Duodenal mucosa (tissue), 2 donors: Measurements from ENCODE around the gene SPATS2.

Experiments
- H3K27ac ChIP-seq: one replicate; pipeline ENCODE4 v1.7.0; 2013; ENCODE audit warnings: low read depth, low read length
- H3K27me3 ChIP-seq, 2 donors: one replicate each; pipeline ENCODE4 v1.7.0; 2013; ENCODE audit warnings: low read length in 2 of 2, control low read depth in 1 of 2; ENCODE audit not compliant: insufficient read depth in 2 of 2, control insufficient read depth in 1 of 2
- H3K36me3 ChIP-seq, 2 donors: one replicate each; pipeline ENCODE4 v1.7.0; 2013; ENCODE audit warnings: low read length in 2 of 2, control low read depth in 1 of 2; ENCODE audit not compliant: insufficient read depth in 2 of 2, control insufficient read depth in 1 of 2
- H3K4me1 ChIP-seq, 2 donors: one replicate each; pipeline ENCODE4 v1.7.0; 2013; ENCODE audit warnings: low read length in 2 of 2, control low read depth in 1 of 2; ENCODE audit not compliant: insufficient read depth in 2 of 2, control insufficient read depth in 1 of 2
- H3K4me3 ChIP-seq, 2 donors: one replicate each; pipeline ENCODE4 v1.7.0; 2013; ENCODE audit warnings: low read length in 2 of 2, low read depth in 1 of 2
- H3K9ac ChIP-seq, 2 donors: one replicate each; pipeline ENCODE4 v1.7.0; 2013; ENCODE audit warnings: low read length in 2 of 2, low read depth in 1 of 2
- H3K9me3 ChIP-seq, 2 donors: one replicate each; pipeline ENCODE4 v1.7.0; 2013; ENCODE audit warnings: low read length in 2 of 2, control low read depth in 1 of 2; ENCODE audit not compliant: control insufficient read depth in 1 of 2

Gene SPATS2

DNA sequence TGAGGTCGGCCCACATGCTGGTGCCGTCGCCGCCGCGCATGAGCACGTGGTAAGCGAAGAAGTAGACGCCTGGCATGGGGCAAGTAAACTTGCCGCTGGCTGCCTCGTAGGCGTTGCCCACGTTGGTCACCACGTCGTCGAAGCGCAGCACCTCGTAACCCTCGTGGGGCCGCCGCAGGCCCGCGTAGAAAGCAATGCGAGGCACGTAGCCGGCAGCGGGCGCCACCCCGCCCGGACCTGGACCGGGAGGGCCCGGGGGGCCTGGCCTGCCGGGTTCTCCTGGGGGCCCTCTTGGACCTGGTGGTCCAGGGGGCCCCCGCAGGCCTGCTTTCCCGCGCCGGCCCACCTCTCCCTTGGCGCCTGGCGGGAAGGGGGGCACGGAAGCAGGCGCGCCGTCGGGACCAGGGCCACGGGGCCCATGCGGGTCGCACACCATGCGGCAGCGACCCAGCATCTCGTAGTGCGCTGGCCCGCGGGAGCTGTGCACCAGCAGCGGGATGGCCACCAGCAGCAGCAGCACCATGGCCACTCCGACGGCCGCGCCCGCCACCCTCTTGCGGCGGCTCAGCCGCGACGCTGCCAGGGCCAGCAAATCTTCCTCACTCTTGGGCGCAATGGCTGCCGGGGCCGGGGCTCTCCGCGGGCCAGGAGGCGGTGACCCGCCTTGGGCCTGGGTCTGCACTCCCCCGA is 31.2 kb upstream of the SPATS2 start:
- Histone ChIP-seq H3K9me3 (no peaks in the 10 kb centered on the region), H3K27me3 (peaks cover 32 to 36% of the 10 kb centered on the region in 2 donors), H3K27ac (no peak overlapping the region), H3K36me3 (no peaks in the 10 kb centered on the region), H3K4me3 (no peak overlapping the region), H3K9ac (no peak overlapping the region), H3K4me1 (peaks cover 16 to 26% of the 10 kb centered on the region in 2 donors)

DNA sequence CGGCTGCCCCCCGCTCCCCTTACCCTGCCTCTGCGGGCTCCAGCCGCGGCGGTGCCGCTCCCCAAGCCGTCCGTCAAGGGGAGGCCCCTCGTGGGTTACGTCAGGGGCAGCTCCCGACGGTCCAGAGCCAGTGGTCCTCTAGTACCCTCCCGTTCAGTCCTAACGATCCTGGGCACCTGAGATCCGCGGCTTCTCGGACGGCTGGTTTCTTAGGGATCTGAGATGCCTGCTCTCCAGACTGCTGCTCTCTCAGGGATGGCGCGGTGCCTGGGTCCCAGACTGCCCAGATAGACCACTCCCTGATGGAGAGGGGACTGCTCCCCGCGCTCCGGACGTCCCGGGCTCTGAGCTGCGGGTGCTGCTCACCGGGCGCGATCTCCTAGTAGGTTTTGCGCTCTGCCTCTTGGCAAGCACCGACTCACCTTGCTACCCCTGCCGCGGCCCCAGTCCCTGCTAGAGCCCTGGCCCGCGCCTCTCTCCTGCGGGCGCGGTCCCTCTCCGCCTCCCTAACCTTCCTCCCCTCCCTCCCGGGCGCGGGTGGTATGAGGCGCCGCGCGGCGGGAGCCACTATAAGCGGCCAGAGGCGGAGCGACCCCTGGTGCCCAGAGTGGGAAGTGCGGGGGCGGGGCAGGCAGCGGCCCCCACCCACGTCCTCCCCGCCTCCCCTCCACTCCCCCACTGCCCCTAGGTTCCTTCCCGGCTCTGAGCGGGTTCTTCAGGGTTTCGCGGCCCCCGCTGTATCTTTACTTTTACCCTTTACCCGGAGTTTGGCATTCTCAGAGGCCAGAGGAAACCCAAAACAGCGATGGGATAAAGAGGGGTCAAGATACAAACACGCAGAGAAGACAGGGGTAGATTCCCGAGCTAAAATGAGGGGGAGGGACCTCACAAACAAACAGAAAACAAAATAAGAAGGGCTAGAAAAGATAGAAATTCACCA is 30.3 kb upstream of the SPATS2 start, which contains the start of gene C1QL4:
Gene C1QL4, minus strand, starts transcription at position 544 of the 940 bp plus-strand sequence. CDS start 711 bp downstream, outside the sequence.
- Histone ChIP-seq H3K36me3 (no peaks in the 10 kb centered on the region), H3K9ac (peak within 1 kb of the TSS; percentile 32 to 37), H3K27ac (no peak within 1 kb of the TSS), H3K4me1 (peaks cover 16 to 24% of the 10 kb centered on the region in 2 donors), H3K27me3 (peaks cover 32 to 36% of the 10 kb centered on the region in 2 donors), H3K9me3 (no peaks in the 10 kb centered on the region), H3K4me3 (peak within 1 kb of the TSS; percentile 49 to 61)

DNA sequence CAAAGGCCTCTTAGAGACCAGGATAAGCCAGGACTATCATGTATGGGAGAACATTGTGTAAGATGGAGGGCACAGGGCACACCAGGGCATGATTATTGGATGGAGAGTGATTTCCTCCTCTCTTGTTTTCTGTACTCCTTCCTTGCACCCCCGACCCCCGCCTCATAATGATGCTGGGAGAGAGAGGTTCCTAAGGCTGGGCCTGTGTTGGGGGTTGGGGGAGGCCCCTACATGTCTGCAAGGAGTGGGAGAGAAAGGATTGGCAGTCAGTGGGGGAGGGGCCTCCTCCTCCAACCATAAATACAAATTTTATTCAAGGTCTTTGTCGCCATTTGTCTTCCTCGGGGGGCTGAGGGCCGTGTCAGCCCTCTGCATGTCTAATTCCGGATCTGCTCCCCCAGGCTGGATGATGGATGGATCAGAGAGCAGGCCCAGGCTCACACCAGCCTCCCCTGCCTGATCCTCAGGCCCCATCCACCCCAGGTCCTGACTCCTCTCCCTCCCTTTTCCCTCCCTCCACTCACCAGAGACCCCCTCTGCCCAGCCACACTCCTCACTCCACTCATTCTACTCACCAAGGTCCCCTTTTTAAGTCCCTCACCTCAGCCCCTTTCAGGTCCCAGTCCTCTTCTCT is 28.3 kb upstream of the SPATS2 start:
- H3K27ac ChIP-seq, result no peak overlapping the region
- no peaks in the 10 kb centered on the region for H3K9me3 ChIP-seq
- H3K27me3 ChIP-seq, result peaks cover 40 to 45% of the 10 kb centered on the region in 2 donors
- no peaks in the 10 kb centered on the region for H3K36me3 ChIP-seq
- H3K9ac ChIP-seq, result no peak overlapping the region
- no peak overlapping the region for H3K4me3 ChIP-seq
- H3K4me1 ChIP-seq, result peaks cover 30 to 40% of the 10 kb centered on the region in 2 donors

DNA sequence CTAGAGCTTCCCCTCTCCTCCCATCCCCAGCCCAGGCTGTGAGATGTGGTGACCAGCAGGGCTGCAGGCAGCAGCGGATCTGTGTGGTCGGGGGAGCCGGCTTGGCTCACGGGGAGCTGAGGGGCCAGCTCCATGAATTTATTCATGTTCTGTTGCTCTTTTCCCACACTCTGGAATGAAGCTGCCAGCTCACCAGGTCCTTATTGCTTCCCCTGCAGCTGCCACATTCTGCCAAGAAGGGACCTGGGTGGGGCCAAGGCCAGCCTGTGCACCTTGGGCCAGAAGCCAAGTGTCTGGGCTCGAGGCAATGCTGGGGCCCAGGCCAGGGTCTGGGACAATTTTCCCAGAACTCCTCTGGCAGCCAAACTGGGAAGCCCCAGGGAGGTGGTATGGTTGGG is 27.8 kb upstream of the SPATS2 start:
- Histone ChIP-seq H3K9me3 (no peaks in the 10 kb centered on the region), H3K27ac (no peak overlapping the region), H3K9ac (no peak overlapping the region), H3K27me3 (peaks cover 39 to 44% of the 10 kb centered on the region in 2 donors), H3K36me3 (no peaks in the 10 kb centered on the region), H3K4me1 (peaks cover 34 to 40% of the 10 kb centered on the region in 2 donors), H3K4me3 (no peak overlapping the region)

DNA sequence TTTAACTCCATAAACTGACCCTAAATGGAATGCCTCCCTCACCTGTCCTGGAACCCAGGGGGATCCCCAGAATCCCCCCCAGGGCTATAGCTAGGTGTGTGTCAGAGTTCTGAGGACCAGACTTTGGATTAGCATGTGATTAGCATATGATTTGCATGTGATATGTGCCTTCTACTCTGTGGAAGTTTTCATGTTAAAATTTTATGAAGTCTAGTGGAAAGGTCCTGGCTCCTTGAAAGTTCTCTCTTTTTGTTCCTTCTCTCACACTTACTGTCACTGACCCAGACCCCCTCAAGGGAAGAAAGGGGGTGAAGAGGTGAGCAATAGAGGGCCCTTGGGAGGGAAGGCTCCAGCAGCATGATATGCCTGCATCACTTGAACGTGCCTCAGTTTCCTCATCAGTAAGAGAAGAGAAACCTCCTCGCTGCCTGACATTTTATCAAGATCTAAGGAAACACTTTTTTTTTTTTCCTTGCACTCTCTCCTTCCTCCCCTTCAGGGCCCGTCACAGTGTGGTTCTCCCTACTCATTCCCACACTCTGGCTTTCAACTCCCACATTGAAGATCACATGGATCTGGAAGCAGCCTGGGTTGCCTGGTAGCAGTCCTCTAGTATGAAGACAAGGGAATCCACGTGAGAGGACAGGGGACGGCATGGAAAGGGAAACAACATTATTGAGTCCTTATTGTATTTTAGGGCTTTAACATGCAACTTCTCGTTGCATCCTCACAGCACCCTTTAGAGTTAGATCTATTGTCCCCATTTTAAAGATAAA is 27.0 kb upstream of the SPATS2 start:
- Histone ChIP-seq H3K36me3 (no peaks in the 10 kb centered on the region), H3K4me1 (peaks cover 34 to 40% of the 10 kb centered on the region in 2 donors), H3K9me3 (no peaks in the 10 kb centered on the region), H3K9ac (no peak overlapping the region), H3K27me3 (peaks cover 34 to 39% of the 10 kb centered on the region in 2 donors), H3K27ac (no peak overlapping the region), H3K4me3 (no peak overlapping the region)

DNA sequence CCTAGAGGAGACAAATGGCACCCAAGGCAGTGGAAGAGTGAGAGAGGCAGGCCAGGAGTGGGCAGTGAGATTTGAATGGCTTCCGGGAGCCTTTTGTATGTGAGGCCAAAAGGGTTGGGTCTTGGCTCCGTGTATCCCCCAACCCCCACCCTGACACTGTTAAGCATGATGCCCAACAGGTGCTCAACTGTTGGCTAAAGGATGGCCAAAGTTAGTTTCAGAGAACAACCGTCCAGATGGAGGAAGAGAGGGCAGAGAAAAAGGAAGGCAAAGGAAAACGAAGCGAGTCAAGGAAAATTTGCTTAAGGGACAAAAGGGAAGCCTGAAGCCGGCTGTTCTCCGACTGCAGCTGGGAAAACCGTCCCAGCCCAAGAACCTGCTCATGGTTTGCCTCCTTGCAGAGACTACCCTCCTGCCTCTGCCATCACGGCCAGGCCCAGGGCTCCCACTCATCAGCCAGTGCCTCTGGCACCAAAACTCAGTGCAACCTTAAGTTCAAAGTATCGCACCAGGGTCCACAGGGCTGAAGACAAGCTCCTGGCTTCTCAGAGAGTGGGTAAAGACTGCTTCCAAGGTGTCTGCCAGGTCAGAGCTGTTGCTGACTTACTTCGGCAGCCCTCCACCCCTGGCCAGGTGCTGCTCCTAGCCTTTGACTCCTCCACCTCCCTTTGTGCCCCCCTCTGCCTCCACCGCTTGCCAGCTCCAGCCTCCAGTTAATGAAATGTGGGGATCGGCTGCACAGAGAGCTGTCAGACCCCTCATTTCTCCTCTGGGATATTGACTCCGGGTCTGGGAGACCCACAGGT is 26.1 kb upstream of the SPATS2 start:
- Histone ChIP-seq H3K27ac (no peak overlapping the region), H3K4me1 (peaks cover 41 to 48% of the 10 kb centered on the region in 2 donors), H3K27me3 (peaks cover 34 to 37% of the 10 kb centered on the region in 2 donors), H3K9ac (no peak overlapping the region), H3K9me3 (no peaks in the 10 kb centered on the region), H3K36me3 (no peaks in the 10 kb centered on the region), H3K4me3 (no peak overlapping the region)

DNA sequence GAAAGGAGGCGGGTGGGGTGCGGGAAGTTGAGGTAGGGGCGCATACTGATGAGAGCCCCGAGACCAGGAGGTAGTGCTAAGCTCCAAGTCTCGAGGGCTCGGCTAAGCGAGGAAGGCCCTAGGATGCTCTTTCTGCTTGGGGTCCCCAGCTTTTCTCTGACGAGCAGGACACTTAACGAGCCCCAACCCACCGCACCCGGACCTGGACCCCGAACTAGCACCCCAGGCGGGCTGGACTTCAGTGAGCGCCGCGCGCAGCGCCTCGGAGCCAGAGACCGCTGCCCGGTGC is 25.5 kb upstream of the SPATS2 start:
- Histone ChIP-seq H3K4me1 (peaks cover 44 to 50% of the 10 kb centered on the region in 2 donors), H3K36me3 (no peaks in the 10 kb centered on the region), H3K27me3 (peaks cover 32 to 37% of the 10 kb centered on the region in 2 donors), H3K4me3 (peak overlapping the region in 1 of 2 donors; percentile 60), H3K9ac (no peak overlapping the region), H3K27ac (no peak overlapping the region), H3K9me3 (no peaks in the 10 kb centered on the region)

DNA sequence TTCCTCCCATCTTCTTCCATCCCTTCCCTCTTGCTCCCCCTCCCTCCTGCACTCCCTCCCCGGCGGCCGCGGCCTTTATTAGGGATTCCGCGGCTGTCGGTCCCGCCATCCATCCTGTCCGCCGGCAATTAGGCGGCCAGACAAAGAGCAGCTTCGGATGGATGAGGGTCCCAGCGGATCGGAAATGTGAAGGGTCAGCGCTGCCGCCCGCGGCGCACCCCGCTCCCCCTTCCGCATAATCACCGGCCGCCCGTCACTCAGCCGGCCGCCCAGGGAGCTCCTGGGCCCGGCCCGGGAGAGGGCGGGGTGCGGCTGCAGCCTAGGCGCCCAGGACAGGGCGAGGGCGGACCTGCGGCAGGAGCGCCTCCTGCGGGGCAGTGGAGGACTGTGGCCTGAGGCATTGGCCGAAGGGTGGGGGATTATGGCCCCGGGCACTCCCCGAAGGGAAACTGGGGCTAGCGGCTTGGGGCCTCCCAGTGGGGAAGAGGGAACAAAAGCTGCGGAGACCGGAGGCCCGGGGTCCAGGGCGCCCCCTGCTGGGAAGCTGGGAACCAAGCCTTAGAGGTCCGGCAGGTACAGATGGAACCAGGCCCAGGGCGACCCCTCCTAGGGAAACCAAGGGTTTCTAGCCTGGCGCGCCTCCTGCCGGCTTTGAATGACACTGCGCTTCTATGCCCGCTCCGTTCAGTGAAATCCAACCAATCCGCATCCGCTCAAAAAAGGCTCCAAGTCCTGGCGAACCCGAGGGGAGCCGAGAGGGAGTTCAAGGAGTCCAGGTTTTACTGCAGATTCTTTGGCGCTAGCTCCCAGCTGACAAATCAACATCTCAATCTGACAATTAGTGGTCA is 25.0 kb upstream of the SPATS2 start:
- no peak overlapping the region for H3K9ac ChIP-seq
- no peak overlapping the region for H3K27ac ChIP-seq
- H3K27me3 ChIP-seq, result peaks cover 36 to 39% of the 10 kb centered on the region in 2 donors
- H3K36me3 ChIP-seq, result no peaks in the 10 kb centered on the region
- H3K9me3 ChIP-seq, result no peaks in the 10 kb centered on the region
- peaks cover 47 to 53% of the 10 kb centered on the region in 2 donors for H3K4me1 ChIP-seq
- peak overlapping the region; percentile 51 to 60 for H3K4me3 ChIP-seq
